ENCODE data around the gene LRRTM3.

DNA sequence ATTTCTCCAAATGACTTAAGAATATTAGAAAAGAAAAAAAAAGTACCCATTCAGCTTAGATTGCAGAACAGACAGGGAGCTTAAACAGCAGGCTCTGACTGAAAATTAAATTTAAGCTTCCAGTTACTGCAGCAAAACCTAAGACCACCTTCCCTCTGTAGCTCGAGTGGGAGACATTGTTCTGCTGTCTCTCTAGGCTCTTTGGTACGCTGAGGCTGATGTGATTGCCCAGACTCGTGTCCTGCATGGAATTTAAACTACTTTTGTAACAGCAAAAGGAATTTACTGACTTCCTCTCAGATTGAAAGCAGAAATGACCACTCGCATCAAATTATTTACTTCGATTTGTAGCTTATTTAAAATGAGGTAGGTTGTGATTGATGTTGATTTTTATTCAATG lies 124.6 kb downstream of the LRRTM3 start:
- TF ChIP-seq CTCF (IDR thresholded peaks at IDR 0.05) (no peak), POLR2A (IDR thresholded peaks at IDR 0.05) (no peak)

Measured in adrenal gland (tissue), 5 donors.